ENCODE results near the gene ACOT8. TPM values are rescaled to one million over a fixed set of nuclear protein-coding genes. Genes with fewer than 3 reads are reported as not detected.

ACOT8 gene
- total RNA-seq, 4 donors from 2014 or later, result 21.9 to 32.6 (median 27.1) TPM

Other genes starting within 250 kb of the ACOT8 start
- gene WFDC10A, start 227.7 kb downstream of the ACOT8 start, total RNA-seq, result not detected
- not detected for gene WFDC9, start 226.1 kb downstream of the ACOT8 start, total RNA-seq
- gene WFDC11, start 187.2 kb downstream of the ACOT8 start, total RNA-seq, result not detected
- not detected for gene WFDC13, start 155.4 kb downstream of the ACOT8 start, total RNA-seq
- not detected for gene WFDC10B, start 152.4 kb downstream of the ACOT8 start, total RNA-seq
- not detected for gene SPINT4, start 135.0 kb downstream of the ACOT8 start, total RNA-seq
- not detected for gene WFDC3, start 65.5 kb downstream of the ACOT8 start, total RNA-seq
- gene DNTTIP1, start 65.4 kb downstream of the ACOT8 start, total RNA-seq, result 10 to 100 TPM; 17.0 to 28.1 (median 23.3) TPM
- gene UBE2C, start 44.7 kb downstream of the ACOT8 start, total RNA-seq, result 1 to 10 TPM in 3 of 4 donors, not detected in 1; 1.3 to 3.1 (median 1.8) TPM
- gene TNNC2, start 30.1 kb downstream of the ACOT8 start, total RNA-seq, result 1 to 10 TPM in 3 of 4 donors, not detected in 1; 2.3 to 3.1 (median 2.4) TPM
- 100 to 1,000 TPM in 2 of 4 donors, 10 to 100 TPM in 2; 31.6 to 153 (median 90.8) TPM for gene SNX21, start 23.6 kb downstream of the ACOT8 start, total RNA-seq
- 1 to 10 TPM; 2.1 to 4.4 (median 2.7) TPM for gene ZSWIM3, start 222 bp upstream of the ACOT8 start, total RNA-seq
- gene ZSWIM1, start 23.8 kb upstream of the ACOT8 start, total RNA-seq, result 1 to 10 TPM; 5.9 to 7.0 (median 6.7) TPM
- 10 to 100 TPM in 1 of 4 donors, 1 to 10 TPM in 3; 2.2 to 13.4 (median 2.9) TPM for gene SPATA25, start 30.2 kb upstream of the ACOT8 start, total RNA-seq
- gene NEURL2, start 33.8 kb upstream of the ACOT8 start, total RNA-seq, result 10 to 100 TPM in 2 of 4 donors, 1 to 10 TPM in 2; 2.3 to 15.1 (median 10.0) TPM
- 100 to 1,000 TPM in 2 of 4 donors, 10 to 100 TPM in 2; 79.1 to 164 (median 109) TPM for gene CTSA, start 33.9 kb upstream of the ACOT8 start, total RNA-seq
- 100 to 1,000 TPM; 135 to 475 (median 261) TPM for gene PLTP, start 54.8 kb upstream of the ACOT8 start, total RNA-seq
- 10 to 100 TPM; 20.7 to 39.2 (median 24.8) TPM for gene PCIF1, start 77.3 kb upstream of the ACOT8 start, total RNA-seq
- 10 to 100 TPM in 3 of 4 donors, 1 to 10 TPM in 1; 9.9 to 21.1 (median 13.7) TPM for gene ZNF335, start 114.8 kb upstream of the ACOT8 start, total RNA-seq
- gene MMP9, start 151.5 kb upstream of the ACOT8 start, total RNA-seq, result 100 to 1,000 TPM in 1 of 4 donors, 10 to 100 TPM in 1, 1 to 10 TPM in 2; 3.0 to 172 (median 7.5) TPM
- not detected for gene SLC12A5, start 171.8 kb upstream of the ACOT8 start, total RNA-seq
- gene NCOA5, start 232.6 kb upstream of the ACOT8 start, total RNA-seq, result 10 to 100 TPM; 23.3 to 26.9 (median 26.3) TPM